GM03348 (cell line): Measurements from ENCODE around the gene MELTF.

Experiments used
- DNase-seq: peaks from one replicate; pipeline ENCODE4 v3.0.0; 2012; ENCODE audit warnings: low spot score

The MELTF gene

GRCh38 chr3:197010556-197011351 is 18.9 kb downstream of the MELTF start:
- DNase-seq = no peak

- no peak for DNase-seq
Observed at GRCh38 chr3:197009532-197010019, 20.0 kb downstream of the MELTF start.

GRCh38 chr3:197008436-197009209 is 21.0 kb downstream of the MELTF start:
- no peak for DNase-seq

- DNase-seq = no peak
Observed at GRCh38 chr3:197007953-197008352, 21.7 kb downstream of the MELTF start.

GRCh38 chr3:197007296-197007940 is 22.2 kb downstream of the MELTF start:
- DNase-seq = no peak

- DNase-seq = no peak
Observed at GRCh38 chr3:197006860-197007259, 22.8 kb downstream of the MELTF start.

- DNase-seq = no peak
Observed at GRCh38 chr3:197006446-197006845, 23.2 kb downstream of the MELTF start.

- no peak for DNase-seq
Observed at GRCh38 chr3:197003461-197004385, 25.9 kb downstream of the MELTF start.

GRCh38 chr3:197002701-197003454 is 26.7 kb downstream of the MELTF start:
- peak; percentile 96 for DNase-seq

- DNase-seq = peak; percentile 62
Observed at GRCh38 chr3:197001972-197002700, 27.5 kb downstream of the MELTF start.

GRCh38 chr3:197001106-197001971 is 28.3 kb downstream of the MELTF start:
- no peak for DNase-seq

DNA sequence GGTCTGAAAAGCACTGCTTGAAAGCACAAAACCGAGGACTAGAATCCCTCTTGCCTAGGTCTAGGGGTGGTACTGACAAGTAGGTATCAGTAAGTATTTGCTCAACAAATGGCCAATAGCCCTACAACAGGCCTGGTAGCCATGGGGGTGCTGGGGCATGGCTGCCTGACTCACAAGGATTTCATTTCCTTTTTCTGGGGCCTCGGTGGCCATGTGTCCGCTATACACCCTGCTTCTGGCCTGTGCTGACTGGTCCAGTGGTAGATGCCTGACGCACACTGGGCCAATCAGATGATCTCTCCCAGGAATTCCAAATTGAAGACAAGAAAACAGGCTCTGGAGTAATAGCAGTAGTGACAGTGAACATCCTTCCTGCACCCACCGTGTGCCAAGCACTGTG is 29.4 kb downstream of the MELTF start:
- no peak for DNase-seq

GRCh38 chr3:196998966-196999760 is 30.5 kb downstream of the MELTF start:
- no peak for DNase-seq

DNA sequence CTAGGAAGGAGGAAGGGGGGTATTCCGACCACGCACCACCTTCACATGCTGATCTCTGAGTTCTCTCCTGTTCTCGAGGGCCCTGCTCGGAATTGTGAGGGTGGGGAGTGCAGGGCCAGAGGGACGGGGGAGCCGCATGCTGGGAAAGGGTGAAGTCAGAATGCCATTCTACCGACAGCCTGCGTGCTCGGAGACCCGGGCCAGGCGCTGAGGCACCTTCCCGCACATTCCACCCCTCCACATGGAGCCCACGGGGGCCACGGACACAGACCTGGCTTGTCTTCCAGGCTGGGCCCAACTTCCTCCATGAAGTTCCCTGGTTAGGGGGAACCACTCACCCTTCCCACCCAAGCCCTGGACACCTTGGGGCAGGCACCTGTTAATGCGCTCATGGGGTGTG is 32.3 kb downstream of the MELTF start:
- DNase-seq = no peak

- no peak for DNase-seq
Observed at GRCh38 chr3:196996454-196997265, 33.0 kb downstream of the MELTF start.

GRCh38 chr3:196995646-196996355 is 33.8 kb downstream of the MELTF start:
- DNase-seq = no peak

GRCh38 chr3:196995027-196995426 is 34.6 kb downstream of the MELTF start:
- DNase-seq = no peak
